Measurements from ENCODE around the gene FCHSD2.

GRCh38 chr11:72842126-72842525, 300.0 kb downstream of the FCHSD2 start:
- TF ChIP-seq CTCF (optimal IDR thresholded peaks at IDR 0.05 in 1 of 3, IDR thresholded peaks at IDR 0.05 in 1 of 3, conservative IDR thresholded peaks at IDR 0.05 in 1 of 3; ENCODE audit: extremely low read depth in 1 of 3, insufficient read depth in 2 of 3, low read length in 3 of 3) (no peak), EZH2 (IDR thresholded peaks at IDR 0.05; ENCODE audit: low read length) (no peak)
